Suppressor macrophage treated with lipopolysaccharide for 1 hour (primary cell): ENCODE measurements around the gene FANCD2OS.
"Not testable (repeated sequence)": the region's sequence is repeated elsewhere in the genome, so short reads cannot be mapped to it uniquely, and the experiment has no call there.

ENCODE experiments used
- DNase-seq, 3 donors: peaks; one replicate each; pipeline ENCODE4 v3.0.0-alpha.2; 2020 to 2022

The FANCD2OS gene

GRCh38 chr3:10091387-10091786 lies 16.7 kb downstream of the FANCD2OS start:
- DNase-seq: not testable (repeated sequence)

- DNase-seq: not testable (repeated sequence)
Measured at GRCh38 chr3:10090774-10091173, 17.3 kb downstream of the FANCD2OS start.

- no peak for DNase-seq
Measured at GRCh38 chr3:10090179-10090578, 17.9 kb downstream of the FANCD2OS start.

- no peak for DNase-seq
Measured at GRCh38 chr3:10088256-10088655, 19.8 kb downstream of the FANCD2OS start.

GRCh38 chr3:10085738-10086137 lies 22.3 kb downstream of the FANCD2OS start:
- DNase-seq: no peak

GRCh38 chr3:10081871-10082270 lies 26.2 kb downstream of the FANCD2OS start:
- no peak for DNase-seq

- no peak for DNase-seq
Measured at GRCh38 chr3:10074666-10075065, 33.4 kb downstream of the FANCD2OS start.

GRCh38 chr3:10070077-10070476 lies 38.0 kb downstream of the FANCD2OS start:
- DNase-seq: not testable (repeated sequence)

- DNase-seq: no peak
Measured at GRCh38 chr3:10055097-10055496, 53.0 kb downstream of the FANCD2OS start.
